ENCODE data around the gene ZNF576. TPM values are rescaled to one million over a fixed set of nuclear protein-coding genes. Genes with fewer than 3 reads are reported as not detected.

The ZNF576 gene
- total RNA-seq, 1 donor from 2014 or later: 11.3 TPM

DNA sequence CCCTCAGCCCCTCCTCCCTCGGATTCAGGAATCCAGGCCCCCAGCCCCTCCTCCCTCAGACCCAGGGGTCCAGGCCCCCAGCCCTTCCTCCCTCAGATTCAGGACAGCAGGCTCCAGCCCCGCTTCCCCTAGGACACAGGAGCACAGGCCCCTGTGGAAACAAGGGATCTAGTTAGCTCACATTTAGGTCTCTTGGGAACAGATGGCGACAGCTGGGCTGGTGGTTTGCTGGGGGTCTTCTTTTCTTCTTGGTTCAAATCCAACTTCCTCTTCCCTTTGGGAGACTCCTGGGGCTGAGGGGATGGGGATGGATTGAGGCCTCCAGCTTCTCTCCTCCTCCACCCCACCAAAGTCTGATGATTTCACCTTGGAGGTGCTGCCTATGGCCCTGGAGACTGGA is 43.8 kb upstream of the ZNF576 start:
- Histone ChIP-seq H3K4me1 (no peaks in the 10 kb centered on the region), H3K9me3 (replicated peaks) (no peaks in the 10 kb centered on the region), H3K36me3 (peaks cover 62% of the 10 kb centered on the region), H3K4me3 (no peak overlapping the region), H3K27ac (replicated peaks) (no peak overlapping the region), H3K27me3 (ENCODE audit: low read depth) (no peaks in the 10 kb centered on the region)
- TF ChIP-seq, protein P1, sequence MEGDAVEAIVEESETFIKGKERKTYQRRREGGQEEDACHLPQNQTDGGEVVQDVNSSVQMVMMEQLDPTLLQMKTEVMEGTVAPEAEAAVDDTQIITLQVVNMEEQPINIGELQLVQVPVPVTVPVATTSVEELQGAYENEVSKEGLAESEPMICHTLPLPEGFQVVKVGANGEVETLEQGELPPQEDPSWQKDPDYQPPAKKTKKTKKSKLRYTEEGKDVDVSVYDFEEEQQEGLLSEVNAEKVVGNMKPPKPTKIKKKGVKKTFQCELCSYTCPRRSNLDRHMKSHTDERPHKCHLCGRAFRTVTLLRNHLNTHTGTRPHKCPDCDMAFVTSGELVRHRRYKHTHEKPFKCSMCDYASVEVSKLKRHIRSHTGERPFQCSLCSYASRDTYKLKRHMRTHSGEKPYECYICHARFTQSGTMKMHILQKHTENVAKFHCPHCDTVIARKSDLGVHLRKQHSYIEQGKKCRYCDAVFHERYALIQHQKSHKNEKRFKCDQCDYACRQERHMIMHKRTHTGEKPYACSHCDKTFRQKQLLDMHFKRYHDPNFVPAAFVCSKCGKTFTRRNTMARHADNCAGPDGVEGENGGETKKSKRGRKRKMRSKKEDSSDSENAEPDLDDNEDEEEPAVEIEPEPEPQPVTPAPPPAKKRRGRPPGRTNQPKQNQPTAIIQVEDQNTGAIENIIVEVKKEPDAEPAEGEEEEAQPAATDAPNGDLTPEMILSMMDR (IDR thresholded peaks at IDR 0.05; ENCODE audit: borderline replicate concordance): no peak
- intact Hi-C loops (cut with micrococcal nuclease): no loop called here
- DNase-seq: no peak

DNA sequence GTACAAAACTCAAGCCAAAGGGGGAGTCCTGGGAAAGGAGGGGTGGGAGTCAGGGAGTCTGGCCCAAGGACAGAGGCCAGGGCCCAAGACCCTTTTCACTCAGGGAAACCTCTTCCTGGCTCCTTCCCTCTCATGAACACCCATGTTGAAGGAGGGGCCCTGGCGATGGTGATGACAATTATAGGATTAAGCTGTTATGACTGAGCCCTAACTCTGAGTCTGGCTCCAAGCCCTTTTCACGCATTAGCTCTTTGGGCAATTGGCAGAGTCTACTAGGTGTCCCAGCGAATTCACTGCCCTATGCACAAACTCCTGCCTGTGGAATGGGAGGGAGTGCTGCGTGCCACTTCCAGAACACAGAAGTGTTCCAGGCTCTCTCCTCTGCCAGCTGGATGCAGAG is 42.7 kb upstream of the ZNF576 start:
- Histone ChIP-seq H3K36me3 (peaks cover 68% of the 10 kb centered on the region), H3K4me3 (no peak overlapping the region), H3K4me1 (no peaks in the 10 kb centered on the region), H3K27ac (replicated peaks) (no peak overlapping the region), H3K27me3 (ENCODE audit: low read depth) (no peaks in the 10 kb centered on the region), H3K9me3 (replicated peaks) (no peaks in the 10 kb centered on the region)
- TF ChIP-seq, protein P1 (IDR thresholded peaks at IDR 0.05; ENCODE audit: borderline replicate concordance): no peak
- DNase-seq: no peak
- intact Hi-C loops (cut with micrococcal nuclease): no loop called here

DNA sequence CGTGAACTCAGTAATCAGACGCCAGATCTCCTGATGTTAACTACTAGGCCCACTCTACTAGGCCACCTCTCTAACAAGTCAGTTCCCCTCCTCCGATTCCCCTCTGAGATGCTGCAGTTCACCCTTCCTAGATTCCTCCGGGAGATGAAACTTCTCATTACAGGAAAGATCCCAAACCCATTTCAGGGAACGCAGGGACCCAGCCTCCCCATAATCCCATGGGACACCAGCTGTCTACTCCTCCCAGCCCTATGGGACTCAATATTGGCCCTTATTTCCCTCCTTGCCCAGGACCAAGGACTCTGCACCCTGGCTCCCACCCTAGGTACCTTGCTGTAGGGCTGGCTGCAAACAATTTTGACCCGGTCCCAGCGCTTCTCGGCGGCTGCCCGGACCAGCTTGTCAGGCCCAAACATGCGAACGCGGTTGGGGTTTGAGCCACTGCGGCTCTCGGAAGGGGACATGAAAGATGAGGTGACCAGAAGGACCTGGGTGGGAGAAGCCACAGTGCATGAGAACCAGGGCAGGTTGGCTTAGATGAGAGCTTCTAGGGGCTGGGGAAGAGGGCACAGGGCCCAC is 42.0 kb upstream of the ZNF576 start:
- TF ChIP-seq, protein P1 (IDR thresholded peaks at IDR 0.05; ENCODE audit: borderline replicate concordance): no peak
- DNase-seq: no peak
- Histone ChIP-seq H3K4me3 (no peak overlapping the region), H3K27ac (replicated peaks) (no peak overlapping the region), H3K4me1 (no peaks in the 10 kb centered on the region), H3K36me3 (peaks cover 66% of the 10 kb centered on the region), H3K27me3 (ENCODE audit: low read depth) (no peaks in the 10 kb centered on the region), H3K9me3 (replicated peaks) (no peaks in the 10 kb centered on the region)
- intact Hi-C loops (cut with micrococcal nuclease): no loop called here

DNA sequence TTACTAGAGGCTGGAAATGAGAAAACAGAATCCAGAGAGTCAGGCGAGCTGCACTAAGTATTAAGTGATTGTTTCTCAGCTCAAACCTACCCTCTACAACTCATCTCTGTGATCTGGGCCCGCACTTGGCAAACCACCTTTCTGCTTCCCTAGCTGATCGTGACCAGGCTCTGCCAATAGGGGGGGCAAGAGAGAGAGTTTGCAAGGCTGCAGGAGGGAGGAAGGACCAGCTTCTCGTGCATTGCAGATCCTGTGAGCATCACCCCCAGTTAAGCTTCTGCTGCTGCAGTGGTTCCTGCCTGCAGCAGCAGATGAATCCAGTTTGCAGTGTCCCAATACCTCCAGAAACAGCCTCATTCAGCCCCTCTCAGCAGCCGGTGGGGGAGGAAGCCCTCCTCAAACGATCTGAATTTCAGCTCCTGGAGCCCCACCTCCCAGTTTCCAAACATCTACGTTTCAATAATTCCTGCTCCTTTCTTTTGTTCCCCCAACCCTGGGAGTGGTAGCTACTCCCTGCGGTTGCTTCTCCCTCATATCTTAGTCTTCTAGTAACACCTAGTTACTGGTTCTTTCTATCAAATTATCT is 41.1 kb upstream of the ZNF576 start:
- Histone ChIP-seq H3K4me3 (no peak overlapping the region), H3K4me1 (no peaks in the 10 kb centered on the region), H3K27ac (replicated peaks) (no peak overlapping the region), H3K27me3 (ENCODE audit: low read depth) (no peaks in the 10 kb centered on the region), H3K9me3 (replicated peaks) (no peaks in the 10 kb centered on the region), H3K36me3 (peaks cover 63% of the 10 kb centered on the region)
- DNase-seq: peak; percentile 45
- intact Hi-C loops (cut with micrococcal nuclease): no loop called here
- TF ChIP-seq, protein P1 (IDR thresholded peaks at IDR 0.05; ENCODE audit: borderline replicate concordance): peak; percentile 71

DNA sequence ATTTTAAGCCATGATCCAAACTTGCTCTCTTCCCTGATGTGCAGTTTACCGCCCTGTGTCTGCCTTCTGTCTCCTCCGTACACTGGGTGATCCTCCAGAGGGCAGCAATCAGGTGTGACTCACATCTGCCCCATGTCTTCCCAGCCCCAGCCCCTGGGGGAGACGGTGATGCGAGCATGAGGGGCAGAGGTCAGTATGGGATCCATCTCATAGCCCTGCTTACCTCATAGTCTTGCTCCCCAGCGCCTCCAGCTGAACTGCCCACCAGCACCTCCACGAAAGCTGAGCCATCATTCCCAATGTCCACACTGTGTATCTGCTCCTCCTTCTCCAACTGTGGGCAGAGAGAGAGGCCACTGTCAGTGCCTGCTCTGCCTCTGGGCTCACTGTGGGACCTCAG is 35.7 kb upstream of the ZNF576 start:
- peaks cover 32% of the 10 kb centered on the region for H3K36me3 ChIP-seq
- no peak for DNase-seq
- intact Hi-C loops (cut with micrococcal nuclease): no loop called here

More for the DNA sequence above, 35.7 kb upstream of the ZNF576 start:
- Histone ChIP-seq H3K27ac (replicated peaks) (no peak overlapping the region), H3K4me3 (no peak overlapping the region), H3K27me3 (ENCODE audit: low read depth) (no peaks in the 10 kb centered on the region), H3K4me1 (peaks cover 18% of the 10 kb centered on the region), H3K9me3 (replicated peaks) (no peaks in the 10 kb centered on the region)
- TF ChIP-seq, protein P1 (IDR thresholded peaks at IDR 0.05; ENCODE audit: borderline replicate concordance): no peak

Measured in left ventricle myocardium inferior (tissue), 1 donor.